DMS53 (cell line): Measurements from ENCODE around the gene PLCXD1.
"Not testable (repeated sequence)": the region's sequence is repeated elsewhere in the genome, so short reads cannot be mapped to it uniquely, and the experiment has no call there.

ENCODE experiments used
- DNase-seq: peaks from one replicate; lab custom pipeline; 2025; lab: John Stamatoyannopoulos, UW

PLCXD1 gene

DNA sequence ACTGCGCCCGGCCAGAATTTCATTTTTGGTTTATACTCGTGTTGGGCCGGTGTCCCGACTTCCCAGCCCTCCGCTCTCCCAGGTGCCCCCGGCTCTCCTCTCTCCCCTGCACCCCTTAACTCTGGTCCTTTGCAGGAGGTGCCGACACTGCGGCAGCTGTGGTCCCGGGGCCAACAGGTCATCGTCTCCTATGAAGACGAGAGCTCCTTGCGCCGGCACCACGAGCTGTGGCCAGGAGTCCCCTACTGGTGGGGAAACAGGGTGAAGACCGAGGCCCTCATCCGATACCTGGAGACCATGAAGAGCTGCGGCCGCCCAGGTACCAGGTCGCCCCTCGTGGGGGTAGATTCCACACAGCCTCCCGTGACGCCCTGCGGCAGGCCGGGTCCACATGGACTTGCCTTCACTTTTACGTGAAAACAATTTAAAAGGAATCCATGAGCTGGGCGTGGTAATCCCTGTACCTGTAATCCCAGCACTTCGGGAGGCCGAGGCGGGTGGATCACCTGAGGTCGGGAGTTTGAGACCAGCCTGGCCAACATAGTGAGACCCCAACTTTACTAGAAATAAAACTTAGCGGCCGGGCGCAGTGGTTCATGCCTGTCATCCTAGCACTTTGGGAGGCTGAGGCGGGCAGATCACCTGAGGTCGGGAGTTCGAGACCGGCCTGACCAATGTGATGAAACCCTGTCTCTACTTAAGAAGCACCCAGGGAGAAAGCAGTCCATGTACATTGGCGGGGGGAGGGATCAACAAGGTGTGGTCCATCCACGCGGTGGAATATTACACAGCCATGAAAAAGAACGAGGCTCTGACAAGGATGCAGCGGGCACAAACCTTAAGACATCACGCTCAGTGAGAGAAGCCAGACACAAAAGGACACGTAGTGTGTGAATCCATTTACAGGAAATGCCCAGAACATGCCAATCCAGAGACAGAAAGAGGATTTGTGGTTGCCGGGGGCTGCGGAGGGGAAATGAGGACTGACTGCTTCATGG is 12.0 kb downstream of the PLCXD1 start:
- no peak for DNase-seq

DNA sequence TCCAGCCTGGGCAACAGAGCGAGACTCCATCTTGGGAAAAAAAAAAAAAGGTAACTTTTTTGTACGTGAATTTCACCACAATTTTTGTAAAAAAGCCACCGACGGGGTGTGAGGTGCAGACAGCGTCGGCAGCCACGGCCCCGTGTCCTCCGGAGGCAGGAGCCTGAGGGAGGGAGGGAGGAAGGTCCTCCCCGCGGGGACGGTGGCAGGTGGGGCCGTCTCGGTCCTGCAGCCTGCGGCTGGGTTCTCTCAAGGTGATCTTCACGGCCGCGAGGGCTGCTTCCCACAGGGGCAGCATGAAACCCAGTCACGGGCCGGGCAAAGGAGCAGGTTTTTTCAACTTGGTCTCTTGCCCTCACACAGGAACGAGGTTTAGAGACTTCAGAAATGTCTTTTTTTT is 14.0 kb downstream of the PLCXD1 start:
- no peak for DNase-seq

DNA sequence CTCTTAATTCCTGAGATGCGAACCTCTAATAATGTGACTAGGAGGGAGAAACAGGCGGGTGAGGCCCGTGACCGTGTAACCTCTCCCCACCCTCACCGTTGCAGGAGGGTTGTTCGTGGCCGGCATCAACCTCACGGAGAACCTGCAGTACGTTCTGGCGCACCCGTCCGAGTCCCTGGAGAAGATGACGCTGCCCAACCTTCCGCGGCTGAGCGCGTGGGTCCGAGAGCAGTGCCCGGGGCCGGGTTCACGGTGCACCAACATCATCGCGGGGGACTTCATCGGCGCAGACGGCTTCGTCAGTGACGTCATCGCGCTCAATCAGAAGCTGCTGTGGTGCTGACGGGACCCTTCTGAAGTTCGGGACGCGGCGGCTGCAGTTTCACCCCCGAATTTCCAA is 17.8 kb downstream of the PLCXD1 start:
- no peak for DNase-seq

GRCh38 chrX:300334-300733 is 19.2 kb downstream of the PLCXD1 start:
- no peak for DNase-seq

DNA sequence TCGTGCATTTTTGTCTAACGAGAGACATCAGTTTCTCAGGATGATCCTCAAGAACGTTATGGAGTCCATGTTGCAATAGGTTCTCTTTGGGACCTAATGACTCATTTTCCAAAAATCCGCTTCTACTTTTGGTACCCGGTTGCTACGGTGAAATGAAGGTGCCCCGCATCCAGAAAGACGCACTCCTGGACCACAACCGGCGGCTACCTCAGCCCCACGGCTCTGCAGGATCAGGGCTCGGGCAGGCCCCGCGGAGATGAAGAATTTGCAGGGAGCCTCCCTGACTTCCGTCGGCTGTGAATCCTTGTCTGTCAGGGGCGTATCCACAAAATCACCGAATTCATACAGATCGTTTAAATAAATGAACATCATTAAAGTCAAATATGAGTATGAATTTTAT is 21.8 kb downstream of the PLCXD1 start:
- DNase-seq, result no peak

GRCh38 chrX:305781-306613 is 24.8 kb downstream of the PLCXD1 start:
- not testable (repeated sequence) for DNase-seq

GRCh38 chrX:306614-307251 is 25.6 kb downstream of the PLCXD1 start:
- DNase-seq, result not testable (repeated sequence)

GRCh38 chrX:307261-308111 is 26.3 kb downstream of the PLCXD1 start:
- no peak for DNase-seq

DNA sequence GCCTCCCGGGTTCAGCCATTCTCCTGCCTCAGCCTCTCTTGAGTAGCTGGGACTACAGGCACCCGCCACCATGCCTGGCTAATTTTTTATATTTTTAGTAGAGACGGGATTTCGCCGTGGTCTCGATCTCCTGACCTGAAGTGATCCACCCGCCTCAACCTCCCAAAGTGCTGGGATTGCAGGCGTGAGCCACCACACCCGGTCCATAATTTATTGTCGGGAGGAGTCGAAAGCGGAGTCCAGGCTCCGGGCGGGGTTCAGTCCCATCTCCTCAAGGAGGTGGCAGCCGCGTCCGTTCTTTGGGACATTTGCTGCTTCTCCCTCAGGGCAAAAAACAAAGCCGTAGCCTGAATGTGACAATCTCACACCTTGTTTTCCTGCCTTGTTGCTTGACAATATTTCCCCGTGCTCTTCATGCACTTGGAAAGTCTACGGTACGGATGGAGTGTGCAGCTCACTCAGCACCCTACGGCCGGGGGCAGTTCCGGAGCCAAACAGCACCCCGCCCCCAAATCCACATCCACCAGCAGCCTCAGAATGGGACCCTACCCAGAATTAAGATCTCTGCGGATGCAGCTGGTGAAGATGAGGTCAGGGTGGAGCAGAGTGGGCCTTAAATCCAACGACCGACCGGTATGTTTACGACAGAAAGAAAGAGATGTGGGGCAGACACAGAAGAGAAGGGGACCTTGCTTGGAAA is 27.8 kb downstream of the PLCXD1 start:
- no peak for DNase-seq

- DNase-seq, result no peak
Measured at GRCh38 chrX:310621-311155, 29.5 kb downstream of the PLCXD1 start.

- DNase-seq, result no peak
Measured at GRCh38 chrX:311156-312129, 30.3 kb downstream of the PLCXD1 start.

GRCh38 chrX:312621-313331 is 31.6 kb downstream of the PLCXD1 start:
- no peak for DNase-seq

DNA sequence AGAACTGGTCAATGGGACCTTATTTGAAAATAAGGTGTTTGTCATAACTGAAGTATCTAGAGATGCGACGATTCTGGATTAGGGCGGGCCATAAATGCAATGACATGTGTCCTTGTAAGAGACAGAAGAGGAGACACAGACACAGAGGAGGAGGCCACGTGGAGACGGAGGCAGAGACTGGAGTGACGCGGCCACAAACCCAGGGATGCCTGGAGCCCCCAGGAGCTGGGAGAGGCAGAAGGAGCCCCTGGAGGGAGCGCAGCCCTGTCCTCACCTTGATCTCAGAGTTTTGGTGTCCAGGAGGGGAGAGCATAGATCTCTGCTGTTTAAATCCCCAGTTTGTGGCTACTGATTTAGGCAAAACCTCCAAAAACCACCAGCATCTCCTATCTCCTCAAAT is 32.4 kb downstream of the PLCXD1 start:
- DNase-seq, result no peak

DNA sequence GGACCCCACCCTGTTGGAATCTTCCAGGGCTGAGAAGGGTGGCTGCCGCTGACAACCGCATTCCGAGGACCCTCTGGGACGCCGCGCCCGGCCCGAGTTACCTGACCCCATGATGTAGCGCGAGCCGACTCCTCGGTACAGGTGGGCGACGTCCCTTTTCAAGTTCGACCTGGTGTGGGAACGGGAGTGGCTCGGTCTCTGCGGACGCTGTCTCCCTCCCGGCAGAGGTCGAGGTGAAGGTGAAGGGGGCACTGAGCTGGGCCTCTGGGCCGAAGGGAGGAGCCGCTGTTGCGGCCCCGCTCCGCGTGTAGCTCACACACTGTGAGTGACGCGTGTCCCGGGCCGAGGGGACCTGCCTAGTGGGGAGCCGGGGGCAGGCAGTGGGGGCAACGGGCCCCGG is 32.9 kb downstream of the PLCXD1 start:
- DNase-seq, result no peak

- no peak for DNase-seq
Measured at GRCh38 chrX:314781-315595, 33.8 kb downstream of the PLCXD1 start.

DNA sequence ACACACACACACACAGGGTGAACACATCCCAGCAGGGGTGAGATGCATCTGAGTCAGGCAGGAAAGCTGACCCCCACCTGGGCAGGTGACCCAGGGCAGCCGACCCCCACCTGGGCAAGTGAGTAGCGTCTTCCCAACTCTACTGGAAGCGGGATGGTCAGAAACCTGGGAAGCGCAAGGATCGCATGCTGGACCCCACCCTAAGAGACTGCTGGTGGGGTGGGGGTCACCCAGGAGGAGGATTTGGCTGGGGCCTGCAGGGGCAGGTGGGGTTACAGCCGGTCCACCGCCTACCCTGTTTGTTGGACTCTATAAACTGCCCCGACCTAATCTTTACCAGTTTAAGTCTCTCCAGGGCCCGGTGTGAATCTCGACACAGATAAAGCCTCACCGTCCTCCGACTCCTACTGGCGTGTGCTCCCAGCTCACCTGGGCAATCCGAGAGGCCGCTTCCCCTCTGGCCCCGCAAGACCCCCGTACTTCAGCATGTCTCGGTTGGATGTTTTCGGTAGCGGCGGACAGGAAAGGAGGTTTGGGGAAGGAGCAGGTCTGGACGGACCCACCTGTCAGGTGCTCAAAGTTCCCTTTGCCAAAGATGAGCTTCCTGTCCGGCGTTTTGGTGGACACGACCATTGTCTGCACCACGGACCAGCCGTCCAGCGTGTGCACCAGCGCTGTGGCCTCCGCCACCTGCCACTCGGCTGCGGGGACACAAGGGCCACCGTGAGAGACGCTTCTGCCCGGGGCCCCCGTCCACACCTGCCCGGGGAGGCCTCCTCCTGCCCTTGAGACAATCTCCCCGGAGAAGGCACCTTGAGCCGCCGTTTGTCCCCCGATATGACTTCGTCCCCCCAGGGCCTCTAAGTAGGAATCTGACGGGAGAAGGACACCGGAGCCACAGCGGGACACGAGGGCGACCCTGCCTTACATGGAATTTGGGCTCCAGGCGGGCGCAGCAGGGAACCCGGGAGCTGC is 35.5 kb downstream of the PLCXD1 start:
- no peak for DNase-seq
